SU-DHL-6 (cell line): Measurements from ENCODE around the gene DSC2.
"Not testable (repeated sequence)": the region's sequence is repeated elsewhere in the genome, so short reads cannot be mapped to it uniquely, and the experiment has no call there.

Experiments
- EZH2phosphoT487 ChIP-seq: fragments of 200-600 bp; sonication (generic), shearing (Covaris generic); conservative IDR thresholded peaks from 2 replicates; pipeline ENCODE4 v1.6.1; 2018; ENCODE audit warnings: mild to moderate bottlenecking, antibody characterized with exemption, low read length, moderate library complexity, mixed read lengths
- TF ChIP-seq, protein P1 (sequence below): fragments of 200-600 bp; sonication (generic); IDR thresholded peaks from one replicate; pipeline ENCODE4 v1.5.1; 2017; ENCODE audit warnings: antibody characterized with exemption, mild to moderate bottlenecking, low read length, moderate library complexity; ENCODE audit not compliant: insufficient read depth, poor library complexity, severe bottlenecking

DNA sequence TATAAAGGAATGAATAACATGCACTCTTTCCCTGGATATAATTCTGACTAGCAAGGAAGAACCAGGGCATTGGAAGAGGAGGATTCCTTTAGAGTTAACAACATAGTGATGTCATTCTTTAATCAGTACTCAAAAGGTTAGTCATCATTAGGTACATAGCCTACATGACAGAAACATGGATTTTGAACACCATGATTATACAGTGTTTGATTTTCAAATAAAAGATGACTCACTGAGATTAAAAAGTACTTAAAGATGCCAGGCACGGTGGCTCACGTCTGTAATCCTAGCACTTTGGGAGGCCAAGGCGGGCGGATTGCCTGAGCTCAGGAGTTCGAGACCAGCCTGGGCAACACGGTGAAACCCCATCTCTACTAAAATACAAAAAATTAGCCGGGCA, 90.8 kb downstream of the DSC2 start:
- TF ChIP-seq, protein P1, sequence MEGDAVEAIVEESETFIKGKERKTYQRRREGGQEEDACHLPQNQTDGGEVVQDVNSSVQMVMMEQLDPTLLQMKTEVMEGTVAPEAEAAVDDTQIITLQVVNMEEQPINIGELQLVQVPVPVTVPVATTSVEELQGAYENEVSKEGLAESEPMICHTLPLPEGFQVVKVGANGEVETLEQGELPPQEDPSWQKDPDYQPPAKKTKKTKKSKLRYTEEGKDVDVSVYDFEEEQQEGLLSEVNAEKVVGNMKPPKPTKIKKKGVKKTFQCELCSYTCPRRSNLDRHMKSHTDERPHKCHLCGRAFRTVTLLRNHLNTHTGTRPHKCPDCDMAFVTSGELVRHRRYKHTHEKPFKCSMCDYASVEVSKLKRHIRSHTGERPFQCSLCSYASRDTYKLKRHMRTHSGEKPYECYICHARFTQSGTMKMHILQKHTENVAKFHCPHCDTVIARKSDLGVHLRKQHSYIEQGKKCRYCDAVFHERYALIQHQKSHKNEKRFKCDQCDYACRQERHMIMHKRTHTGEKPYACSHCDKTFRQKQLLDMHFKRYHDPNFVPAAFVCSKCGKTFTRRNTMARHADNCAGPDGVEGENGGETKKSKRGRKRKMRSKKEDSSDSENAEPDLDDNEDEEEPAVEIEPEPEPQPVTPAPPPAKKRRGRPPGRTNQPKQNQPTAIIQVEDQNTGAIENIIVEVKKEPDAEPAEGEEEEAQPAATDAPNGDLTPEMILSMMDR, result not testable (repeated sequence)
- not testable (repeated sequence) for TF ChIP-seq EZH2phosphoT487
